ENCODE data around the gene SEMA4G.
A peak's percentile ranks its signal among the peaks of the same experiment; 100 is the strongest.

The SEMA4G gene

DNA sequence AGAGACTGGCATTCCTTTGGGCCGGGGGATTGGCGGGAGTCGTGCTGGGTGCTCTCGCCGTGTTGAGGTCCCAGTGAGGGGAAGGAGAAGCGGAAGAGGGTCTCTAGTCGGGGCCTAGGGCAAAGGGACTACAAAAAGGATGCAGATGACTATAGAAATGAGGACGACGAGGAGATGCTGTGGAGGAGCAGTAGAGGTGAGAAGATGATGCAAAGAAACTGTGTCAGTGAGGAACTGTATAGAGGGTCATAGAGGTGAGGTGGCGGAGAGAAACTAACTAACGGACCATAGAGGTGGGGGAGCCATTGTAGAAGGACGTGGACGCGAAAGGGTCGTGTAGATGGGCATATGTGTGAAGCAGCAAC, 18.4 kb downstream of the SEMA4G start:
- no peak for DNase-seq (ENCODE audit: low read depth in 2 of 2)

DNA sequence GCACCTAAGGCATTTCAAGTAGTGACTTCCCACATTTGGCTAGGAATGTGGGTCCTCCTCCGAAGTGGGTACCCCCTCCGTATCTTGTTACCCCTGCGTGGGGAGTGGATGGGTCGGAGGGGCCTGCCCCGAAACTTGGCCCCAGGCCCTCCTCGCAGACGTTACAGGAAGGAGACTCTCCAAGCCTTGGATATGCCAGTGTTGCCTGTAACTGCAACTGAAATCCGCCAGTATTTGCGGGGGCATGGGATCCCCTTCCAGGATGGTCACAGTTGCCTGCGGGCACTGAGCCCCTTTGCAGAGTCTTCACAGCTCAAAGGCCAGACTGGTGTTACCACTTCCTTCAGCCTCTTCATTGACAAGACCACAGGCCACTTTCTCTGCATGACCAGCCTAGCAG, 18.9 kb downstream of the SEMA4G start:
- DNase-seq (ENCODE audit: low read depth in 2 of 2), result no peak

DNA sequence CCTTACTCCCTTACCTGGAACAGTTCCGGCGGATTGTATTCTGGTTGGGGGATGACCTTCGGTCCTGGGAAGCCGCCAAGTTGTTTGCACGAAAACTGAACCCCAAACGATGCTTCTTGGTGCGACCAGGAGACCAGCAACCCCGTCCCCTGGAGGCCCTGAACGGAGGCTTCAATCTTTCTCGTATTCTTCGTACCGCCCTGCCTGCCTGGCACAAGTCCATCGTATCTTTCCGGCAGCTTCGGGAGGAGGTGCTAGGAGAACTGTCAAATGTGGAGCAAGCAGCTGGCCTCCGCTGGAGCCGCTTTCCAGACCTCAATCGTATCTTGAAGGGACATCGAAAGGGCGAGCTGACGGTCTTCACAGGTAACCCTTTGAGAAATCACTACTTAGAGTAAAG, 19.8 kb downstream of the SEMA4G start:
- no peak for DNase-seq (ENCODE audit: low read depth in 2 of 2)

DNA sequence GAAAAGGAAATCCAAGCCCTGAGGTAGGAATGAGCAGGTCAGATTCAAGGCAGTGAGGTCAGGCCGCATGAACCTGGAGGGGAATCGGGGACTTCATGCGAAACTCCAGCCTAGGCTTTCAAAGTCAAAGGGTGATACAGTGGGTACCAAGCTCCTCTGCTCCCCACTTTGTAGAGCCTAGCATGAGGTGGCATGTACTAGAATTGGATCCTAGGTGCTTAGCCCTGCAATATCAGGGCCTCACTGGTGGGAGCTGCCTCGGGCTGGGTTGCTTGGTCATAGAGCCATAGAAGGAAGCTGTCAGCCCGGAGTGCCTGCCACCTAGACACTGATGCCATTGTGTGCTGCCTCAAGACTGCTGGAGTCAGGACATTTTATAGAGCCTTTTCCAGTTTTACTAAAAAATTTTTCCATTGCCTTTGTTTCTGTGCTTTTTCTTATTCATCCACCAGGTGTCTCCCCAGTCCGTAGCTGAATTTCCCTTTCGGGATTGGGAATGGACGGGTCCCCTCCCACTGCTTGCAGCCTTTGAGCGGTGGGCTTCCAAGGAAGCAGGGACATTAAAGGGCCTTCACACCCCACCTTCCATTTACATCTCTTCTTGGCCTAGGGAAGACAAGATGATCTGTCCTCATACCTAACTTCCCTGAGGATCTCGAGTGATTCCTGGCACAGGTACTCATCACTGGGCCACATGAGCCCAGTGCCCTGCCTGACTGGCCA, 24.8 kb downstream of the SEMA4G start:
- no peak for DNase-seq (ENCODE audit: low read depth in 2 of 2)

DNA sequence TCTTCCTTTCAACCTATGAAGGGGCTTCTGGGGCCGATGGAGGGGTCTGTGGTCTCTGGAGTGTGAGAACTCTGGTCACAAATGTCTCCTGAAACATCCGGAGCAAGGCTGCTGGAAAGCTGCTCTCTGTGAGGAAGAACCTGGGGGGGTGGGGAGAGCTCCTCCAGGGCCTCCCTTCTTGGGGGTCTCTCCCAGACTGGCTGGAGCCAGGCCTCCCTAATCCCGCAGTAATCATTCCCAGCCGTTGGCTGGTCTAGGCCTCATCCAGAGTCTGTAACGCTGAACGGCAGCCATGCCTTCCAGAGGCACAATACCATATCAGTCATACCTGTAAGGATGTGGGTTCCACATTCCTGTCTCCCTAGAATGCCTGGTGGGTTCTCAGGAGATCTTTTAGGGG, 25.9 kb downstream of the SEMA4G start:
- DNase-seq (ENCODE audit: low read depth in 2 of 2), result no peak

DNA sequence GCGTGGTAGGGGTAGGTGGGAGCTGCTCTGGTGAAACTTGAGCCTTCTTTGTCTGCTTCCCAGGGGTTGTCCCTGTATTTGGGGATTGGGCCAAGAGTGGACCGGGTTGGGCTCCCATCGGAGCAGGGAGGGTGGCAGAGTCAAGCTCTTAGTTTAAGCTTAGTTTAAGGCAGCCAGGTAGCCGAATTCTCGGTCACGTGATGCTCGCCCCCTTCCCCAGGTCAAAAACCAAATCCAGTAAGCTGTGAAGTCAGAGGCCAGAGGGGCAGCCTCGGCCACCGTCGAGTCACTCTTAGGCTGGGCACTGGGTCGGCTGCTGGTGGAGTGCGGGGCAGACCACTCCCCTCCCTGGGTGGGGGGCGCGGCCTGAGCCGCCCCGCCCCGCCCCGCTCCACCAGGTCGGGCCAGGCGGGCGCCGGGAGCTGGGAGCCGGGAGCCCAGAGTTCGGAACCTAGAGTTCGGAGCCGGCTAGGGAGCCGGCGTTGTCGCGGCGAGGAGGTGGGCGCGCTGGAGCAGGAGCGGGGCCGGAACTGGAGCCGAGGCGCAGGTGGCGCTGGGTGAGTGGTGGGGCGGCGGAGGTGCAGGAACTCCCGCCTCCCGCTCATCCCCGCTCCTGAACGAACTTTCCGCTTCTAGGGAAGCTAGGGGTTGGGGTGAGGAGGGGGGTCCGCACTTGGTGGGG, 27.5 kb downstream of the SEMA4G start:
- no peak for DNase-seq (ENCODE audit: low read depth in 2 of 2)

DNA sequence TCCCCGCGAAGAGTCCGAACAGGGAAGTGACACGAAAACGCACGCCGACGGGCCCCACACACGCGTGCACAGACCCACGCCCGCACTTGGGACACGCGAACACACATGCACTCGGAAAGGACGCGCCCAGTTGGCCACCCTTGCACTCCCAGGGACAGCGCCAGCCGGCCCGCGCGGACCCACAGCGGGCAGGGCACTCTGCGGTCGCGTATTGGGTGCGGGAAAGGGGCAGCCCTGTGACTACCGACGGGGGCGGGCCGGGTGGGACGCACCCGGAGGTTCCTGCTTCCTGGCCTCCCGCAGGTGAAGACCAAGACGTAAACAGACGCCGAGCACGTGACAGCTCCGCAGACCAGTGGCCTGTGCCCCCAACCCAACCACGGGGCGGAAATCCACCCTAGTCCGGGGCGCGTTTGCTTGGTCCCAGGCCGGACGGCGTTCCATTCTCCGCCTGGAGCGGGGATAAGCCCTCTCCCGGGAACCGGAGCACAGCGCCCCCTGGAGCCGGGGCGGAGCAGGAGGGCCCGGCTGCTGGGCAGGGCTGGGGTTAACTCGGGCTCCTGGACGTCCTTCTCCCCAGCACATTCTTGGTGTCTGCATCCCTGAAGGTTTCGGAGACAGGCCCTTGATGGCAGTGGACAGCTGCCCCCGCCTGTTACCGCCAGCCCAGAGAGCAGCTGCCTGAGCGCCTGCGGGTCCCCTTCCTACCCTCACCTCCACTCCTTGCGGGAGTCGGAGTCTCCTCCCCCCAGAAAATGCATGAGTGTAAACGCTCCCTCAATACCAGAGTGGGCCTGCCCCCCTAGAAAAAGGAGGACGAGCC, 28.3 kb downstream of the SEMA4G start:
- peak in 1 of 2 donors; percentile 49 for DNase-seq (ENCODE audit: low read depth in 2 of 2)

DNA sequence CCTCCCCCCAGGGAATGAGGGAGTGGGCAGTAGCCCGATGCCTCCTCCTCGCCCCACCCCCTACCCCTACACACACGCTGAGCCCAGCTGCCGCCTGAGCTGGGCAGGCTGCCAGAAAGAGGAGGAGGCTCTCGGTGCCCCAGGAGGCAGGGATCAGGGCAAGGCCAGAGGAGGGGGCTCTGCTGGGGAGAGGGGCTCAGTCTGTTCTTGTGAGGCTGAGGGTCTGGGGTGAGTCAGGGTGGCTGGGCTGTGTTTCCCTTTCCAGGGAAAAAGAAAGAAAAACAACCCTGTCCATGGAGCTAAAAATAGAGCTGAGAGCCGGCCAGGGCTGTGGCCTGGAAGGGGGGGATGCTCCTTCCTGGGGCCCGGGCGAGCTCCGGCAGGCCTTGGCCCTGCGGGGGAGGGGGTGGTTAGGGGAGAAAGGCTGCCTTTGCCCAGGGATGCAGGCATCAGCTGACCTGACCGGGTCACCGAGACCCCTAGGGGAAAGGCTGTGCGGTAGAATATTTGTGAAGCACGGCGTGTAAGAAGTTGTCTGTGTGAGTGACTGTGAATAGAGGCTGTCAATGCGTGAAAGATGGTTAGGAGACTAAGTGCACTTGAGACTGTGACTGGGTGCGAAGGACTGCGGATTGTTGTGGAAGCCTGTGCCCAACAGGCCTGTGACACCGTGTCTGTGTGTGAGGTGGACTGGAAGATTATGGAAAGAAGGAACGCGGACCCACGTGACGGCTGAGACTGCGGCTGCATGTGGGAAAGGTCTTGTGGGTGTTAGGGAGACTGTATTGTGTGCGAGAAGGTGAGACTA, 29.1 kb downstream of the SEMA4G start:
- DNase-seq (ENCODE audit: low read depth in 2 of 2), result peak in 1 of 2 donors; percentile 23

DNA sequence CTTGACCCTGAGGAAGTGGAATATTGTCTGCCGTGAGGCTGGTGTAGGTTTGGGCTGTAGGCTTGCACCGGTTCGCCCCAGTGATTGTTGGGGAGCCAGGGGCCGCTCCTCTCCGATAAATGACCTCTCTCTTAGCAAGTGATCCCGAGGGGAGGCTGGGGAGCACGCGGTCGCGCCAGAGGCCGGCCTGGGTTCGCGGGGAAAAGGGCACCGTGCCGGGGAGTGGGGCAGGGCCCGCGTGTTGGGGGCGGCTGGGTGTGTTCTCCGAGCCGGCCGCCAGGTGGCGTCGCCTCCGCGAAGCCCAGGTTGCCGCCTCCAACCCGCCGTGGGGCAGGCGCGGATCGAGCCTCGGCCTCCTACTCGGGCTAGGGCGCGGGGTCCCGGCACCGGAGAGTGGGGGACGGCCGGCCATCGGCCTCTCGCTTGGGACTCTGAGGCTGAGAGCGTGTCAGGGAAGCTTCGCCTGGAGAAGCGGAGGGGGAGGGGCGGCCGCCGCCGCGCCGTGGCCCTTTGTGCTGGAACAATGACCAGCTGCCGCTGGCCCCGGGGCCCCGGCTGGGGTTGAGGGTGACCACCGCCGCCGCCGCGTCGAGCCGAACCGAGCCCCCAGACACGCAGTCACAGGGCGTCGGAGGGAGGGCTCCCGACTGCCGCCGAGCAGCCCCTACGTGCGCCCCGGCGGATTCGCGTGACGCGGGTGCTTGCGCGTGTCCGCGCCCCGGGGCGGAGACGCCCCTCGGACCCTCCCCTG, 29.9 kb downstream of the SEMA4G start:
- peak; percentile 51 to 57 for DNase-seq (ENCODE audit: low read depth in 2 of 2)

DNA sequence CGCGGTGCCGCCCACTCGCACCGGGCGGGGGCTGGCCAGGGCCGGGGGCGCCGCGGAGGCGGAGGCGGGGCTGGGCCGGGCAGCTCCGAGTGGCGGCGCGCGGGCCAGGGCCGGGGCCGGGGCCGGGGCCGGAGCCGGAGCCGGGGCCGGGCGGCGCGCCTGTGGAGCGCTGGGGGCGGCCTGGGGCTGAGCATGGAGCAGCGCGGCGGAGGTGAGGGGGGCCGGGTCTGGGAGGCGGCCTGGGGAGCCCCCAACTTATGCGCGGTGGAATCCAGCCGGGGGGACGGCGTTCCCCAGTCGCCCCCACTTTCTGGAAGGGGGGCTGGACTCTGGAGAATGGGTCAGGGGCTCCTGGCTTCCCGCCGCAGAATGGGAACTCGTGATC, 30.4 kb downstream of the SEMA4G start, which contains the start of gene LZTS2:
TSS of gene LZTS2 (plus strand) at position 67 of the 385 bp plus-strand sequence. CDS start 2,731 bp downstream, outside the sequence.
- DNase-seq (ENCODE audit: low read depth in 2 of 2), result no peak

DNA sequence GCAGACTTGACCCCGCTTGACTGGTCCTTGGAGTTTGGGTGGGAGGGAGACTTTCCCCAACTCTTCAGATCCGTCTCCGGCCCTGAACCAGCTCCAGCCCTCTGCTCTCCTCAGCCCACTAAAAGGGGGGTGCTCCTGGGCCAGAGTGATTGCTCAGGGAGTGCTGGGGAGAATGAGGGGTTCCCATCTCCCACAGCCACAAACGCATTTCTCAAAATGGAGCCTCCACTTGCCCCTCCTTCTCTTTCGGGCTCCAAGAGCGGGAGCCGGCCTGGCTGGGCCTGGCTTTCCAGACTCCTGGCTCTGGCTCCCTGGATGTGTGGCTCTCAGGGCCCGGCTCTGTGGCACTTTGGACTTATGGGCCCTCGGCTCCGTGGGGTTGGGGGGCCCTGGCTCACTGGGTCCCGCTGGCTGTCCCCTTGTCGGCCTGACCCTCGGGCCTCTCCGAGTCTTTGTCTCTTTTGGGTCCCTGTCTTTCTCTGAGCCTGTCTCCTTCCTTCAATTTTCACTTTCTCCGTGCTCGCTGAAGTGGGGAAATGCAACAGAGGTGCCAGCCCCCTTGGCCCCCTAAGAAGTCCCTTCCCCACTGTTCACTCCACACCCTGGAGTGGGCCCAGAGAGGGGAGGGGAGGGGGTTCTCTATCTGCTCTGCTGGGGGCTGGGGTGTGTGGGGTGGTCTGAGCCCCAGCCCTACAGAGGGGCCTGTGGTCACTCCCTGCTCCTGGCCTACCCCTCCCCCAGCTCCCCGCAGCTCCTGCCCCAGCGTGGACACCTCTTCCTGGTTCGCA, 31.0 kb downstream of the SEMA4G start:
- no peak for DNase-seq (ENCODE audit: low read depth in 2 of 2)

DNA sequence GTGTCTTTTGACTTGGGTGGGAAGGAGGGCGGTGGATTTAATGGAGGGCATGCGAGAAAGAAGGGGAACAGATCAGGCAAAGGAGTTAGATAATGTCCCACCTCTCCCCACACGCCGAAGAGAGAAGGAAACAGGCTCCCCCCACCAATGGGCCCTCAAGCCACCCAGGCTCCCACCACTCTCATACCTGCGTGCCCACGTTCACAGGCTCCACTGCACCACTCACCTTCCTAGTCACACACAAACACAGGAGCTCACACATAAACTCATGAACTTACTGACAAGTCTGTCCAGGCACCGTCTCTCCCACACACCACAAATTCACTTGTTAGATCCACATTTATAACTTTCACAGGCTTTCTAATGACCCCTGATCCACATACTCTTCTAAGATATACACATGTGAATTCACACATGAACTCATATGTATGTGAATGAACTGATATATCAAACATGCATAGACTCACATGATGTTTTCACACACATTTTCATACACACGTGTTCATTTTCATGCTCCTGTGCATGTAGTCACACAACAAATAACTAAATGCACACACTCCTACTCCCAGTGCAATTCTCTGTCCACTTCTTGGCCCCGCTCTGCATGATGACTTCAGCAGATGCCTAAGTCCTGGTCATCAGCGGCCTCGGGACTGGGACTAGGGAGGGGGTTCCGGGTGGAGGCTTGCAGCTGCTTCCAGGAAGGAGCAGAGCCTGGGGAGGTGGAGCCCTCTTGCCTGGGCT, 31.8 kb downstream of the SEMA4G start:
- no peak for DNase-seq (ENCODE audit: low read depth in 2 of 2)

DNA sequence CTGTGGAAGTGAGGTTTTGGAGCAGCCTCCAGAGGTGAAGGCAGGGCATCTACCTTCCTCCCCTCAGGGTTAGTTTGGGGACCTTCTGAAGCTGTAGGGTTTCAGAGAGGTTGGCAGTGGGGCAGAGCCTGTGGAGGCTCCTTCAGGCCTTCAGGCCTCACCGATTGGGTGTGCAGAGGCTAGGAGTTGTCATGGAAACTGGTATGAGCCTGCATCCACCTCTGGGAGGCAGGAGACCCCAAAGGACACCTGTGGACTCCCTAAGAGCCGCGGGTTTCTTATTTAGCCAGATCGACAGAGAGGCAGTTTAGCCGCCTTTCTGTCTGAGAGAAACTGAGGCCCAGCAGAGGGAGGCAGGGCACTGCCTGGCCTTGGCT, 32.3 kb downstream of the SEMA4G start:
- DNase-seq (ENCODE audit: low read depth in 2 of 2), result no peak

DNA sequence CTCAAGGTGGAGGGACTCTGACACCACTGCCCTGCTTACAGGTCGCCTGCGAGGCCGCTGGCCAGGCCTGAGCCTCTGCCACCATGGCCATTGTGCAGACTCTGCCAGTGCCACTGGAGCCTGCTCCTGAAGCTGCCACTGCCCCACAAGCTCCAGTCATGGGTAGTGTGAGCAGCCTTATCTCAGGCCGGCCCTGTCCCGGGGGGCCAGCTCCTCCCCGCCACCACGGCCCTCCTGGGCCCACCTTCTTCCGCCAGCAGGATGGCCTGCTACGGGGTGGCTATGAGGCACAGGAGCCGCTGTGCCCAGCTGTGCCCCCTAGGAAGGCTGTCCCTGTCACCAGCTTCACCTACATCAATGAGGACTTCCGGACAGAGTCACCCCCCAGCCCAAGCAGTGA, 33.2 kb downstream of the SEMA4G start:
- no peak for DNase-seq (ENCODE audit: low read depth in 2 of 2)

DNA sequence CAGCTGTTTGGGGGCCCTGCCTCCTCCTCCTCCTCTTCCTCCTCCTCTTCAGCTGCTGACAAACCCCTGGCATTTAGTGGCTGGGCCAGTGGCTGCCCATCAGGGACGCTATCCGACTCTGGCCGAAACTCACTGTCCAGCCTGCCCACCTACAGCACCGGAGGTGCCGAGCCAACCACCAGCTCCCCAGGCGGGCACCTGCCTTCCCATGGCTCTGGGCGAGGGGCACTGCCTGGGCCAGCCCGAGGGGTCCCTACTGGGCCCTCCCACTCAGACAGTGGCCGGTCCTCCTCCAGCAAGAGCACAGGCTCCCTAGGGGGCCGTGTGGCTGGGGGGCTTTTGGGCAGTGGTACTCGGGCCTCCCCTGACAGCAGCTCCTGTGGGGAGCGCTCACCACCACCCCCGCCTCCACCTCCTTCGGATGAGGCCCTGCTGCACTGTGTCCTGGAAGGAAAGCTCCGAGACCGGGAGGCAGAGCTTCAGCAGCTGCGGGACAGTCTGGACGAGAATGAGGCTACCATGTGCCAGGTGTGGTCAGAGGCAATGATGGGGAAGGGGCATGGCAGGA, 34.4 kb downstream of the SEMA4G start:
- no peak for DNase-seq (ENCODE audit: low read depth in 2 of 2)

DNA sequence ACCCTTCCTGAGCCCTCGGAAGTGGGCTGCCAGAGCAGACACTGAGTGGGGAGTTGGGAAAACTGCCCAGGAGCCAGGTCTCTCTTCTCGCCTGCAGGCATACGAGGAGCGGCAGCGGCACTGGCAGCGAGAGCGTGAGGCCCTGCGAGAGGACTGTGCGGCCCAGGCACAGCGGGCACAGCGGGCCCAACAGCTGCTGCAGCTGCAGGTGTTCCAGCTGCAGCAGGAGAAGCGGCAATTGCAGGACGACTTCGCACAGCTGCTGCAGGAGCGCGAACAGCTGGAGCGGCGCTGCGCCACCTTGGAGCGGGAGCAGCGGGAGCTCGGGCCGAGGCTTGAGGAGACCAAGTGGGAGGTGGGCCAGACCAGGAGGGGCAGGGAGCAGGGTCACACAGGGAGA, 36.1 kb downstream of the SEMA4G start:
- no peak for DNase-seq (ENCODE audit: low read depth in 2 of 2)

DNA sequence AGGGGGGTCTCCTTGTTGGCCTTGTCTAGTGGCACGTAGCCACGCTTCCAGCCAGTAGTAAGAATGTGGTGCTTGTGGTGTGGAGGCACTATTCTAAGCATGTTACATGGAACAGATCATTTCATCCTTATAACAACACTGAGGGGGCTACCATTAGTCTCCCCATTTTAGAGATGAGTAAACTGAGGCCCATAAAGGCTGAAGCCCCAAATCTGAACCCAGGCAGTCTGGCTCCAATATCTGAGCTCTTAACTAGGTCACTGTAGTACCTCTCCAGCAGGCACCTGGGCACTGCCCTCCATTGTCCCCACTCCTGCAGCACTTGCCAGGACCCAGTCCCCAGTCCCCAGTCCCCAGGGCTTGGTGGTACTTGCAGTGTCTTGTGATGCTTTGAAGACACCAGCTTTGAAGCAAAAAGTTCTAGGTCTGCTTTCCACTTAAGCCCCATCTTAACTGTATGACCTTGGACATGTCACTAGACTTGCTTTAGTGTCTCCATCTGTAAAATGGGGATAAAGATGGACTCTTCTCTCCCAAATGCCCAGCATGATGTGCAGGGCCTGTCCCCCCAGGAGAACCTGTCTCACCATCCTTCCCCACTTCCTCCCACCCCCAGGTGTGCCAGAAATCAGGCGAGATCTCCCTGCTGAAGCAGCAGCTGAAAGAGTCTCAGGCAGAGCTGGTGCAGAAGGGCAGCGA, 36.7 kb downstream of the SEMA4G start:
- no peak for DNase-seq (ENCODE audit: low read depth in 2 of 2)

DNA sequence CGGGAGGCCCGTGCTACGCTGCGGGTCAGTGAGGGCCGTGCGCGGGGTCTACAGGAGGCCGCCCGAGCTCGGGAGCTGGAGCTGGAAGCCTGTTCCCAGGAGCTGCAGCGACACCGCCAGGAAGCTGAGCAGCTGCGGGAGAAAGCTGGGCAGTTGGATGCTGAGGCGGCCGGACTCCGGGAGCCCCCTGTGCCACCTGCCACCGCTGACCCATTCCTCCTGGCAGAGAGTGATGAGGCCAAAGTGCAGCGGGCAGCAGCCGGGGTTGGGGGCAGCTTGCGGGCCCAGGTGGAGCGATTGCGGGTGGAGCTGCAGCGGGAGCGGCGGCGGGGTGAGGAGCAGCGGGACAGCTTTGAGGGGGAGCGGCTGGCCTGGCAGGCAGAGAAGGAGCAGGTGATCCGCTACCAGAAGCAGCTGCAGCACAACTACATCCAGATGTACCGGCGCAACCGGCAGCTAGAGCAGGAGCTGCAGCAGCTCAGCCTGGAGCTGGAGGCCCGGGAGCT, 37.3 kb downstream of the SEMA4G start:
- DNase-seq (ENCODE audit: low read depth in 2 of 2), result no peak
